ENCODE measurements around the gene JARID2. TPM values are rescaled to one million over a fixed set of nuclear protein-coding genes. Genes with fewer than 3 reads are reported as not detected.

Gene JARID2
- total RNA-seq, 1 donor from 2014 or later, result 24.2 TPM

GRCh38 chr6:15269011-15269410 lies 23.1 kb downstream of the JARID2 start:
- H3K4me3 Mint-ChIP-seq (ENCODE audit: unreplicated experiment), result no peak overlapping the region
- H3K4me1 ChIP-seq (ENCODE audit: insufficient read depth, low read length), result peaks cover 33% of the 10 kb centered on the region
- H2AFZ ChIP-seq (ENCODE audit: low read depth, low read length), result no peak overlapping the region

GRCh38 chr6:15269619-15270018 lies 23.8 kb downstream of the JARID2 start:
- FAIRE-seq, result no peak
- DNase-seq (ENCODE audit: low read depth), result no peak
- no peak overlapping the region for H3K27ac ChIP-seq (ENCODE audit: low read depth, low read length)
- Mint-ChIP-seq H3K27me3 (ENCODE audit: low read depth, unreplicated experiment) (no peaks in the 10 kb centered on the region), H3K36me3 (ENCODE audit: low read depth, unreplicated experiment) (no peaks in the 10 kb centered on the region), H3K9me3 (ENCODE audit: unreplicated experiment) (no peaks in the 10 kb centered on the region), H3K27ac (ENCODE audit: unreplicated experiment) (no peak overlapping the region), H3K4me1 (ENCODE audit: low read depth, unreplicated experiment) (peaks cover 46% of the 10 kb centered on the region), H3K4me3 (ENCODE audit: unreplicated experiment) (no peak overlapping the region)
- no peak overlapping the region for H2AFZ ChIP-seq (ENCODE audit: low read depth, low read length)
- H3K9me3 ChIP-seq (ENCODE audit: insufficient read depth, low read depth, low read length), result no peaks in the 10 kb centered on the region
- H3K4me1 ChIP-seq (ENCODE audit: insufficient read depth, low read length), result peaks cover 29% of the 10 kb centered on the region
- no peak overlapping the region for H3K9ac ChIP-seq (ENCODE audit: low read length)
- no peak overlapping the region for H3K4me3 ChIP-seq (ENCODE audit: insufficient read depth, low read depth, low read length)
- H3K4me2 ChIP-seq (ENCODE audit: low read length), result no peak overlapping the region
- H3K36me3 ChIP-seq (ENCODE audit: insufficient read depth, low read length), result no peaks in the 10 kb centered on the region
- H3K27me3 ChIP-seq (ENCODE audit: insufficient read depth, low read length), result no peaks in the 10 kb centered on the region
- TF ChIP-seq EZH2 (IDR thresholded peaks at IDR 0.05; ENCODE audit: insufficient read depth, low read length), result no peak
- TF ChIP-seq CTCF (IDR thresholded peaks at IDR 0.05; ENCODE audit: insufficient read depth, low read depth, low read length), result no peak
- peaks cover 95% of the 10 kb centered on the region for H4K20me1 ChIP-seq (ENCODE audit: insufficient read depth, low read length)
- peaks cover 98% of the 10 kb centered on the region for H3K79me2 ChIP-seq (ENCODE audit: insufficient read depth, low read length)

More at GRCh38 chr6:15269011-15269410, 23.1 kb downstream of the JARID2 start:
- no peak for FAIRE-seq
- peaks cover 95% of the 10 kb centered on the region for H4K20me1 ChIP-seq (ENCODE audit: insufficient read depth, low read length)
- no peaks in the 10 kb centered on the region for H3K36me3 Mint-ChIP-seq (ENCODE audit: low read depth, unreplicated experiment)
- peaks cover 50% of the 10 kb centered on the region for H3K4me1 Mint-ChIP-seq (ENCODE audit: low read depth, unreplicated experiment)
- H3K27ac Mint-ChIP-seq (ENCODE audit: unreplicated experiment), result no peak overlapping the region
- H3K4me3 ChIP-seq (ENCODE audit: insufficient read depth, low read depth, low read length), result no peak overlapping the region
- no peaks in the 10 kb centered on the region for H3K9me3 Mint-ChIP-seq (ENCODE audit: unreplicated experiment)
- no peak overlapping the region for H3K27ac ChIP-seq (ENCODE audit: low read depth, low read length)
- no peaks in the 10 kb centered on the region for H3K36me3 ChIP-seq (ENCODE audit: insufficient read depth, low read length)
- H3K79me2 ChIP-seq (ENCODE audit: insufficient read depth, low read length), result peaks cover 98% of the 10 kb centered on the region
- no peak overlapping the region for H3K9ac ChIP-seq (ENCODE audit: low read length)
- peak overlapping the region; percentile 44 for H3K4me2 ChIP-seq (ENCODE audit: low read length)
- no peak for DNase-seq (ENCODE audit: low read depth)
- H3K27me3 ChIP-seq (ENCODE audit: insufficient read depth, low read length), result no peaks in the 10 kb centered on the region
- no peaks in the 10 kb centered on the region for H3K27me3 Mint-ChIP-seq (ENCODE audit: low read depth, unreplicated experiment)
- no peaks in the 10 kb centered on the region for H3K9me3 ChIP-seq (ENCODE audit: insufficient read depth, low read depth, low read length)
- TF ChIP-seq CTCF (IDR thresholded peaks at IDR 0.05; ENCODE audit: insufficient read depth, low read depth, low read length) (no peak), EZH2 (IDR thresholded peaks at IDR 0.05; ENCODE audit: insufficient read depth, low read length) (no peak)

GRCh38 chr6:15270402-15270801 lies 24.5 kb downstream of the JARID2 start:
- H3K4me2 ChIP-seq (ENCODE audit: low read length), result no peak overlapping the region
- H4K20me1 ChIP-seq (ENCODE audit: insufficient read depth, low read length), result peaks cover 94% of the 10 kb centered on the region
- no peak overlapping the region for H2AFZ ChIP-seq (ENCODE audit: low read depth, low read length)
- H3K4me3 ChIP-seq (ENCODE audit: insufficient read depth, low read depth, low read length), result no peak overlapping the region
- H3K9me3 ChIP-seq (ENCODE audit: insufficient read depth, low read depth, low read length), result no peaks in the 10 kb centered on the region
- DNase-seq (ENCODE audit: low read depth) (no peak), FAIRE-seq (no peak)
- peaks cover 21% of the 10 kb centered on the region for H3K4me1 ChIP-seq (ENCODE audit: insufficient read depth, low read length)
- Mint-ChIP-seq H3K4me3 (ENCODE audit: unreplicated experiment) (no peak overlapping the region), H3K27ac (ENCODE audit: unreplicated experiment) (no peak overlapping the region), H3K9me3 (ENCODE audit: unreplicated experiment) (no peaks in the 10 kb centered on the region), H3K27me3 (ENCODE audit: low read depth, unreplicated experiment) (no peaks in the 10 kb centered on the region), H3K4me1 (ENCODE audit: low read depth, unreplicated experiment) (peaks cover 44% of the 10 kb centered on the region), H3K36me3 (ENCODE audit: low read depth, unreplicated experiment) (no peaks in the 10 kb centered on the region)
- no peak overlapping the region for H3K9ac ChIP-seq (ENCODE audit: low read length)
- H3K36me3 ChIP-seq (ENCODE audit: insufficient read depth, low read length), result no peaks in the 10 kb centered on the region
- peaks cover 97% of the 10 kb centered on the region for H3K79me2 ChIP-seq (ENCODE audit: insufficient read depth, low read length)
- TF ChIP-seq CTCF (IDR thresholded peaks at IDR 0.05; ENCODE audit: insufficient read depth, low read depth, low read length) (no peak), EZH2 (IDR thresholded peaks at IDR 0.05; ENCODE audit: insufficient read depth, low read length) (no peak)
- H3K27me3 ChIP-seq (ENCODE audit: insufficient read depth, low read length), result no peaks in the 10 kb centered on the region
- no peak overlapping the region for H3K27ac ChIP-seq (ENCODE audit: low read depth, low read length)
